HG02642 (cell line): Measurements from ENCODE around the gene CARD14.

Source experiments
- ATAC-seq: cut with Tn5 transposase; IDR thresholded peaks from one replicate; pipeline ENCODE4 v1.9.1; 2021; ENCODE audit warnings: mild to moderate bottlenecking; ENCODE audit not compliant: unreplicated experiment, poor library complexity

Gene CARD14

DNA sequence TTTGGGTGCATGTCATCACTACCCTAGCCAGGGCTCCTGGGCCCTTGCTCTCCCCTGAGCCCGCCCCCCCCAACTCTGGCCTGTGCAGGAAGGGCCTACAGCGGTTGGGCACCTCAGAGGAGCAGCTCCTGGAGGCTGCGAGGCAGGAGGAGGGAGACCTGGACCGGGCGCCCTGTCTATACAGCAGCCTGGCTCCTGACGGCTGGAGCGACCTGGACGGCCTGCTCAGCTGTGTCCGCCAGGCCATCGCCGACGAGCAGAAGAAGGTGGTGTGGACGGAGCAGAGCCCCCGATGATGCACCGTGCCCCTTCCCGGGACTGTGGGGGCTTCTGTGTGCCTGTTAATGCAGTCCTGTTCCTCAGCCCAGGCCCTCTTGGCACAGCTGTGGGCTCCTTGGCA, 38.2 kb downstream of the CARD14 start:
- ATAC-seq, result no peak

DNA sequence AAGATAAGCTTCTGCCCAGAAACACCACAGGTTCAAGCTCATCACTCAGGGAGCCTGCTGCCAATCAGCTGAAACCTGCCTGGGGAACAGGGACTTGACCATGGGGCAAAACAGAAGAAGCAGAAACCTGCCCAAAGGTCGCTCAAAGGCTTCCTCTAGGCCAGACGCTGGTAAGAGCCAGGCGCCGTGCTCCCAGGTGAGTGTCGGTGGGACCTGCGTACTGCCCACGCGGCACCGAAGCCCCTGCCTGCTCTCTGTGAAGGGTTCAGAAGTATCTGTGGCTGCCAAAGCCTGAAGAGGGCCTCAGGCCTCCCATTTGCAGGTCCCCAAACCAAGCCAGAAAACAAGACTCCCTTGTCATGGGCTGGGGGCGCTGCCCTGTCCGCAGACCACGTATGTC, 39.9 kb downstream of the CARD14 start:
- no peak for ATAC-seq

DNA sequence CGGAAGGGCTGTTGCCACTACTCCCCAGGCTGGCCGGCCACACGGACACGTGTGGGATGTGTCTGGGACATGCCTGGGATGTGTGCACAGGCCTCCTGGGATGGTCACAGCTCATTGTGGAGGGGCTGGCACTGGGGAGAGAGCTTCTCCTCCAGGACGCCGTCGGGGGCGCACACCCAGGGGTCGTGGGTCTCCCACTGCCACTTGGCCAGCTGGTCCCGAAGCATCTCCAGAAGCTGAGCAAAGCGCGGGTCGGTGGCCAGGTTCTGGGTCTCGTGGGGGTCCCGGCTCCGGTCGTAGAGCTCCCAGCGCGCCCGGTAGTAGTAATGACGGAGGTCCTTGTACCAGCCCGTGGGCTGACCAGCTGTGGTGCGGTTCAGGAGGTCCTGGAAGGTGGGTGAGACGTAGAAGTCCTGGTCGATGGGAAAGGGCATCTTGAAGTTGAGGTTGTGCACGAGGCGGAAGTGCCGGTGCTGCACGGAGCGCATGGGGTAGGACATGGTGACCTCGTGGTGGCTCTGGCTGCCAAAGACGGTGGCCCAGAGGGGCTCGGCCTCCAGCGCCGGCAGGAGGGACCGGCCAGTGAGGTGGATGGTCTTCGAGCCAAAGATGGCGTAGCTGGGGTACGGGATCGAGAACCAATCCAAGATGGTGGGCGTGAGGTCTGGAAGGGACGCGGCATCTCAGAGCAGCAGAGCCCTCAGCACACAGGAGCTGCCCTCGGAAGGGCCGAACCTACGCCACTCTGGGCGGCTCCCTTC, 40.7 kb downstream of the CARD14 start:
- no peak for ATAC-seq

DNA sequence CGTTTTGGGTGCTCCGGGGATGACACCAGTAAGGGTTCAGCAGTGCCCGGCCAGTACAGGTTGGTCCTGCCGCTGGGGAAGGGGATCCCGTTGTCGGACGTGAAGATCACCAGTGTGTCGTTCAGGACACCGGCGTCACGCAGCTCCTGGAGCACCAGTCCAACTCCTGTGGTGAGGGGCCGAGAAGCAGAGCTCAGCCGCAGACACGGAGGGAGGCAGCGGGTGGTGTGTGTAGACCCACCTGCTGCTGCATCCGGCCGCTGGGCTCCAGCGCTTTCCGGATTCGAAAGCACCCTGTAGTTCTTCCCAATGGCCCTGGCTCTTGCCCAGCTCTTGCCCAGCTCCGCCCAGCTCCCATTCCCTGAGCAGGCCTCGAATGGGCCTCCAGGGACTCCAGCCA, 42.3 kb downstream of the CARD14 start:
- ATAC-seq, result no peak

DNA sequence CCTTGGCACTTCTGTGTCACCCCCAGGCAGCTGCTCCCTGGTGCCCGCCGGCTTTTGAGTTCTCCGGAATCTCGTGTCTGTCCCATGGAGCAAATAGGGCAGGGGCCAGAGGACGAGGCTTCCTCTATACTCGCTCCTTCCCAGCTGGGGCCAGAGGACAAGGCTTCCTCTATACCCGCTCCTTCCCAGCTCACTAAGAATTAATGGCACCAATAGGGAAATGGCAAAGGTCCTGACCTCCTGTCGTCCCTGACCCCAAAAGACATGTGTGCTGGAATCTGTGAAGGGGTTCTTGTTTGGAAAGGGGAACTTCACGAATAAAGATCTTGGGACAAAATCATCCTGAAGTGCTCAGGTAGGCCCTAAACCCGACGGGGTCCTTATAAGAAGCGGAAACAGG, 42.7 kb downstream of the CARD14 start:
- ATAC-seq, result no peak

DNA sequence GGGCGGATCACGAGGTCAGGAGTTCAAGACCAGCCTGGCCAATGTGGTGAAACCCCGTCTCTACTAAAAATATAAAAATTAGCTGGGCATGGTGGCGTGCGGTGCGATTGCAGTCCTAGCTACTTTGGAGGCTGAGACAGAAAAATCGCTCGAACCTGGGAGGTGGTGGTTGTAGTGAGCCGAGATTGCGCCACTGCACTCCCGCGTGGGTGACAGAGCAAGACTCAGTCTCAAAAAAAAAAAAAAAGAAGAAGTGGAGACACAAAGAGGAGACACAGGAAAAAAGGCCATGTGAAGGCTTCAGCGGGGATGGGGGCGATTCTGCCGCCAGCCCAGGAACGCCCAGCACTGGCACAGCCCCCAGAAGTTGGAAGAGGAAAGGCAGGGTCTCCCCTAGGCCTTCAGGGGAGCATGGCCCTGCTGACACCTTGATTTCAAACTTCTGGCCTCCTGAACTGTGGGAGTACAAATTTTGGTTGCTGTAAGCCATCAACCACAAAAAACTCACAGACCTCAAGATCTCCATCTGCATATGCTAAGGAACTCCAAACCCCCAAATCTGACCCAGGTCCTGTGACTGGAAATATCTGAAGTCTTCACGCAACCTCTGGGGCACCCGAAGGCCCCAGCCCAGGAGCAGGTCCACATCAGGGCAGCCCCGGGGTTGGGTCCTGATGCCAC, 43.3 kb downstream of the CARD14 start:
- no peak for ATAC-seq

DNA sequence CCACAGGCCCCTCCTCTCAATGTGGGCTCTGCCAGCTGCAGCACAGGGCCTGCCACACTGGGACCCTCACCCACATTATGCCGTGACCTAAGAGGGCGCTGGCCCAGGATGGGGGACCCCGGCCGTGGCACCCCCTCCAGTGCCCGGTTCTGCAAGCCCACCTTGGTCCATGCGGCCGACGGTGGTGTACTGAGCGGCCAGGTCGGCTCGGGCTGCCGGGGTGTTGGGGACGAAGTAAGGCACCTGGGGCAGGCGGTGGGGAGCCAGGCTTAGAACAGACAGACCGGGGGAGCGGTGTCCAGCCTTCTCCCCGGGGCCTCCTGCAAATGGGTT, 43.8 kb downstream of the CARD14 start:
- no peak for ATAC-seq

DNA sequence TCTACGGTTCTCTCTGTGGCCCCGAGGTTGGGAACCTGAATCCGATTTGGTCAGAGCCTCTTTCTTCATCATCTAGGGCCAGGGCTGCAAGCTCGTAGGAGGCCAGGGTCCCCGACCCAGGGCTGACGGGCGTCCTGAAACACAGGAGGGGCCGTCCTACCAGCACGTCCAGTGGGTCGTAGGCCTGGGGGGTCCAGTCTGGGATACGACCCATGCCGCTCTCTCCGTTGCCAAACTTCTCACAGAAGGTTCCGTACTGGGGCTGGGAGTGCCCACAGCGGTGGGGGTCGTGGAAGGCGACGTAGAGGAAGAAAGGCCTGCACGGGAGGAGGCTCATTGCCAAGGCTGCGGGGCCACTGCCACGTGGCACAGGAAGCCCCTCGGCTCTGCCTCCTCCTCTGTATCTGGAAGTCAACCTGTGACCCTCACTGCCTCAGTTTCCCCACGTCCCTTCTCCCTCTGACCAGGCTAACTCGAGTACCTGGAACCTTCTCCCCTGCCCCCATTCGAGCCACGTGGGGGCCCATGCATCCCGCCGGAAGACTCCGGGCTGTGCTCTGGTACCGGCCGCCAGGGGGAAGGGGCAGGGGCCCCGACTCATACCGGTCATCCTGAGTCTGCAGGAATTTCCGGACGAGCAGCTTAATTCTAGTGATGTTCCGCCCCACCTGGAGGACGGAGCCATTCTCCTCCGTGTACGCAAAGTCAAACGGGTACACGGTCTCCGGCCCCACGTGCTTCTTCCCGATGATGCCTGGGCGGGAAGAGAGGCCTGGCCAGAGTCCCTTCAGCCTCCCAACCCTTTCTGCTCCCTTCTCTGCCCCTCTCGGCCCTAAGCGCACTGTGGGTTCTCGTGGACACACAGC, 44.4 kb downstream of the CARD14 start:
- ATAC-seq, result no peak

DNA sequence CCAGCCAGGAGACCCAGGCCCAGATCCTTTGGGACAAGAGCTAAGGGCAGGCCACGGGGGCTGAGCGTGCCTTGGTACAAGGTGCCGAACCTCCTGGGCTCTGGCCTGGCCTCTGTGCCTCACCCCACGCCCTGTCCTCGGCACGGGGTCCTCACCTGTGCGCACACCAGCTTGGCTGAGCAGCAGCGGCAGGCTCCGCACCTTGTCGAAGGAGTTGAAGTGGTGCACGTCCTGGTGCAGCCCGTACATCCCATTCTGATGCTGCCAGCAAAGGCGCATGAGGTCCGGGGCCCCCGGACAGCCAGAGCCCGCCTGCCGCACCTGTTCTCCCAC, 45.0 kb downstream of the CARD14 start:
- ATAC-seq, result no peak

DNA sequence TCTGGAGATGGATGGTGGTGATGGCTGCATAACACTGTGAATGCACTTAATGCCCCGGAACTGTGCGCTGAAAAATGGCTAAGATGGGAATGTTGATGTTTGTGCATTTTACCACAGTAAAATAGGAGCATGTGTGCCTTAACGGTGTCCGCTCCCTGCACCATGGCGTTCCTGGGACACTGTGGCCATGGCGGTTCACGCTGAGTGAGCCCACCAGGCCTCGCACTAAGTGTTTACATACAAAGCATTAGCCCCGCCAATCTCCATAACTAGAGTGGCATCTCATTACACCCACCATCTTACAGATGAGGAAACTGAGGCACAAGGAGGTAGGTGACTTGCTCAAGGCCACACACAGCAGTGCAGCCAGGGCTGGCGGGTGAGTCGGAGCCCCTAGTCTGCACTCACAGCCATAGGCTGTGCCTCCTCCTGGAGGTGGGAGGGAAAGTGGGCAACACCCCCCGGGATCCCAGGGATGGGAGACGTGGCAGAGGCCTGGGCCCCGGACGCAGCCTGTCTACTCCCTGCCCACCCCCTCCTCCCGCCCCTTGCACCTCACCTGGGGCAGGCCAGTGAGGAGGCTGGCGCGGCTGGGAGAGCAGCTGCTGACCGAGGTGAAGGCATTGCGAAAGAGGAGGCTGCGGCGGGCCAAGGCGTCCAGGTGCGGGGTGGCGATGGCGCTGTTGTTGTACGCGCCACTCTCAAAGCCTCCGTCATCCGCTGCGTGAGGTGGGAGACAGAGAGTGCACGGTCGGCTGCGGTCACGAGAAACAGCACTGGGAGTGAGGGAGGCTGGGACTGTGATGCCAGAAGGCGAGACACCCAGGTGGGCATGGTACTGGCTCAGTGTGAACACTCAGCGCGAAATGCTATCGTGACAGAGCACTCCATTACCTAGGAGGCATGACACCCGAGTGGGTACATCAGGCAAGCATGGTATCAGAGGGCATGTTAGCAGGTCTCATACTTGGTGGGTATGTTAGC, 46.9 kb downstream of the CARD14 start:
- ATAC-seq, result no peak

DNA sequence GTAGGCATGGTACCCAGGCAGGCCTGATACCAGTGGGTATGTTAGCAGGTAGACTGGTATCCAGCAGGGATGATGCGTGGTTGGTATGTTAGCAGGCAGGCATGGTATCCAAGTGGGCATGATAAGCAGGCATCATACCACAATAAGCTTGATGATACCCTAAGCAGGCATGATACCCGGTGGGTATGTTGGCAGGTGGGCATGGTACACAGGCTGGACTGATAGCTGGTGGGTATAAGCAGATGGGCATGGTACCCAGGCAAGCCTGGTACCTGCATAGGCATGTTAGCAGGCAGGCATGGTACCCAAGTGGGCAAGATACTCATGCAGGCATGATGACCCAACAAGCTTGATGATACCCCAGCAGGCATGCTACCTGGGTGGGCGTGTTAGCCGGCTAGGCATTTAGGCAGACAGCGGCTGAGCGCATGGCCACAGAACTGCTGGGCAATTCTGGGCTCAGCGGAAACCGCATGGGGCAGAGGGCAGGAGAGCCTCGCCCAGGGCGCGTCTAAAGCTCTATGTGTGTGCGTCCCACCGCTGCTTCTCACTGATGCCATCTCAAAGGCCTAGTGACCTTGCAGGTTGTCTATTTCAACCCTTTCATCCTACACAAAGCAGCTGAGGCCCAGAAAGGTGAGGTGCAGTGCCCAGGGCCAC, 48.0 kb downstream of the CARD14 start:
- ATAC-seq, result no peak

DNA sequence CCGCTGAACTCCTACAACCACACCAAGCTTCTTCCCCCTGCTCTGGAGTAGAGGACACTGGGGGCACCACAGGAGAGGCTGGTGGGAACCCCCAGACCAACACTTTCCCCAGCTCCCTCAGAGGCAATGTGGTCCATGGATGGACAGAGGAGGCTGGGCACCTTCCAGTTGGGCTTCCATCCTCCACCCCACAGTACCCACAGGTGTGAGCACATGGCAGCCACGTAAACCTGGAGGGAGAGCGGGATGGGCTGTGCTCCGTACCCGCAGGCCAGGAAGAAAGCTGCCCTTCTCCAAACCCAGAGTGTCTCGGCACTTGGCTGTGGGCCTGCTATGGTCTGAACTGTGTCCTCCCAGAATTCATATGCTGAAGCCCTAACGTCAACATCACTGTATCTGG, 48.6 kb downstream of the CARD14 start:
- no peak for ATAC-seq

DNA sequence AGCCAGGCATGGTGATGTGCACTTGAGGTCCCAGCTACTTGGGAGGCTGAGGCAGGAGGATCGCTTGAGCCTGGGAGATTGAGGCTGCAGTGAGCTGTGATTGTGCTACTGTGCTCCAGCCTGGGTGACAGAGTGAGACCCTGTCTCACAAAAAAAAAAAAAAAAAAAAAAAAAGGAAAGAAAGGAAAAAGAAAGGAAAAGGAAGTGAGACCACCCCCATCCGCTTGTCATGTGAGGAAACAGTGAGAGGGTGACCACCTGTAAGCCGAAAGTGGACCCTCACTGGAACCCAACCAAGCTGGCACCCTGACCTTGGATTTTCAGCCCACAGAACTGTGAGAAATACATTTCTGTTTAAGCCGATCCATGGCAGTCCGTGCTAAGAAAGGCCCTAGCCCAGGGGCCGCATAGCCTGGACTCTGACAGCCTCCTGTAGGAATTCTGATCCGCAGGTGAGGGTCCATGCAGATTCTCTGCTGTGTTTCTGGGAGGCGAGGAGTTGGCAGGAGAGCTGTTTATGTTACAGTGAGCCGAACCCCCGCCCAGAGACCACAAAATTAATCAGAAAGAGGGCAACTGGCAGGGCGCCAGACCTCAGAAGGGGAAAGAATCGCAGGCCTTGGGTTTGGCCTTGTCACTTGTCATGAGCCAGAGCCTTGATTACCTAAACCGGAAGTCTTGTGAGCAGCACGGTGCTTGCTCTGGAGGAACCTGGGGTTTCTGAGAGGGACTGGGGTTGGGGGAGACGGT, 49.4 kb downstream of the CARD14 start:
- peak; percentile 57 for ATAC-seq

DNA sequence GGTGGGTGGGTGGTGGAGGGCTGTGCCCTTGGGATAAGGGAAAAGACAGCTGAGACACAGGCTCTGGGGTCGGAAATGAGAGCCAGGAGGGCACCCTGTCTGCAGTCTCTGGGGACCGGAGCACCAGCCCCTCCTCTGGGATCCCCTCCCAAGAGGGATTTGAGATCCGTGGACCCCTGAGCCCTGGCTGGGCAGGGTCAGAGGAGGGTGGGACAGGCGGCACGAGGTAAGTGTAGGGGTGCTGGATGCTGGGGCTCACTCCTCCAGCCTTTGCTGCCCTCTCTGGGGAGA, 49.9 kb downstream of the CARD14 start:
- peak; percentile 26 for ATAC-seq

DNA sequence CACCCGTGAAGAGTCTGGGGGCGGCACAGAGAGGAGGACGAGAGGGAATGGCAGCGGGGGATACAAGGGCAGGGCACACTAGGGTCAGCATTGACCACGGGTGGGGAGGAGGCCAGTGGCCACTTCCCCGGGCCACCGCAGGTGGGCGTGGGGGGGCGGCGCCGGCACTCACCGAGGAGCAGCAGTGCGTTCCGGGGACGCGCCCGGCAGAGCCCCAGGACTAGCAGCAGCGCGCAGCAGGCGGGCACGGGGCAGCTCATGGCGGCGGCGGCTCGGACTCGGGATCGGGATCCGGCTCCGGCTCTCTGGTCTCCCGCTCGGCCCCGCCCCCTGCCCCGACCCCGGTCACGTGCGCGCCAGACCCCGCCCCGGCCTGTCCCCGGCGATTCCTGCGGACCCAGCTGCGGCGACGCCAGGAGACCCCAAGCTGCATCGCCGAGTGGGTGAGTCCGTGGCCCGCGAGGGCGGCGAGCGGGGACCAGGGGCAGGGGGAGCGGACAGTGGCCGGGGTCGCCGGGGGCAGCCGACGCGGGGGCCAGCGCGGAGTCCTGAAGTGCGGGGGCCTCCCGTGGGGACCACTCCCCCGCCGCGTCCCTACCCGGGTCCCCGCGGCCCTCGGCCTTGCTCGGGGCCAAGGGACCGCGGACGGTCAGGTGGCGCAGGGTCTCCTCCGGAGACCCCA, 50.4 kb downstream of the CARD14 start, which contains the start of the genes SGSH and SLC26A11:
Gene SGSH (minus strand): TSS at position 280 of the 682 bp plus-strand sequence. CDS start 20 bp downstream, at position 260.
Gene SLC26A11 (plus strand): TSS at position 374 of the 682 bp plus-strand sequence. CDS start 1,134 bp downstream, outside the sequence.
- ATAC-seq, result peak; percentile 43

DNA sequence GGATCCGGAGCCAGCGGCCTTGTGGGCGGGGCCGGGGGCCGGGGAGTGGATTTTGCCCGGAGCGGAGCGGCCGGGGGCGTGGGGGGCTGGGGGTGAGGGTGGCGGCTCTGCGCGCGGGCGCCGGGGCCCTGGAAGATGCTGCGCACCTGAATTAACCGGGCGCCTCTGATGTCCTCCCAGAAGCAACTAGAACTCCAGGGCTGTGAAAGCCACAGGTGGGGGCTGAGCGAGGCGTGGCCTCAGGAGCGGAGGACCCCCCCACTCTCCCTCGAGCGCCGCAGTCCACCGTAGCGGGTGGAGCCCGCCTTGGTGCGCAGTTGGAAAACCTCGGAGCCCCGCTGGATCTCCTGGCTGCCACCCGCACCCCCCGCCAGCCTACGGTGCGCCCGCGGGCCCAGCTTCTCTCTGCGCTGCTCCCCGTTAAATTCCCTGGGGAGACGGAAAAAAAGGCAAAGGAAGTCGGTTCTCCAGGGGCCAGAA, 50.9 kb downstream of the CARD14 start:
- no peak for ATAC-seq

DNA sequence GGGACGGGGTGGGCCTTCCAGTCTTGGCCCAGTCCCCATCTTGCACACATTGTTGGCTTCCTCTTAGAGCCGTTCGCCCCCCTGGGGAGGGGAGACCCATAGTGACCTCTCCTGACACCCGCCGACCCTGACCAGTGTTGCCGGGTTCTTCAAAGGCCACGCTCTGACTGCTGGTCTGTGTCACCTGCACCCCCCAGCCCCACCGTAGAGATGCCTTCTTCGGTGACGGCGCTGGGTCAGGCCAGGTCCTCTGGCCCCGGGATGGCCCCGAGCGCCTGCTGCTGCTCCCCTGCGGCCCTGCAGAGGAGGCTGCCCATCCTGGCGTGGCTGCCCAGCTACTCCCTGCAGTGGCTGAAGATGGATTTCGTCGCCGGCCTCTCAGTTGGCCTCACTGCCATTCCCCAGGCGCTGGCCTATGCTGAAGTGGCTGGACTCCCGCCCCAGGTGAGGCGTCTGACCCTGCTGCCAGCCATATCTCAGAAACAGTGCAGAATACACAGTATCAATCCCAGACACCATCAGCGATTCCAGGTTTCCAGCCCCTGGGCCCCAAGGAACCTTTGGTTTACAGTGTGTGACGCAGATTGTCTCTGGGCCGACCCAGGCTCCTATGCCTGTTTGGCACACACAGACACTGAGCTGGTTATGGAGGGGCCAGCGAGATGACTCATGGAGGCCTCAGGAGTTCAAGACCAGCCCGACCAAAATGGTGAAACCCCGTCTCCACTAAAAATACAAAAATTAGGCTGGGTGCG, 51.7 kb downstream of the CARD14 start:
- ATAC-seq, result no peak
